ENCODE data around the gene KCND2.

DNA sequence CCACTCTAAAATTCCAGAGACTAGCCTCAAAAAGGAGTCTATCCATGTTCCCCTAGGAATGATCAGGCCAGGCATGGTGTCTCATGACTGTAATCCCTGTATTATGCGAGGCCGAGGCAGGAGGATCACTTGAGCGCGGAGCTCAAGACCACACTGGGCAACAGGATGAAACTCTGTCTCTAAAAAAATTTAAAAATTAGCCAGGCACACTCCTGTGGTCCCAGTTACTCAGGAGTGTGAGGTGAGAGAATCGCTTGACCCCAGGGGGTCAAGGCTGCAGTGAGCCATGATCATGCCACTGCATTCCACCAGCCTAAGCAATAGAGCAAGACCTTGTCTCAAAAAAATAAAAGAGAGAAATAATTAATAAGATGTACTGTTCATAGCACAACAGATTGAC, 256.8 kb downstream of the KCND2 start:
- no peak for TF ChIP-seq POLR2A (IDR thresholded peaks at IDR 0.05; ENCODE audit: low read depth, low read length)
- no peak for TF ChIP-seq RFX5 (IDR thresholded peaks at IDR 0.05; ENCODE audit: low read depth, low read length)
